K562 (cell line): ENCODE data around the gene BCCIP. TPM values are rescaled to one million over a fixed set of nuclear protein-coding genes. Genes with fewer than 3 reads are reported as not detected.
A peak's percentile ranks its signal among the peaks of the same experiment; 100 is the strongest.

Experiments used
- ATAC-seq: fragments of 200-7000 bp; cut with Tn5 transposase; 3 replicates; pipeline ENCODE4 v1.9.1; 2020; ENCODE audit warnings: moderate library complexity
- BruUV-seq: library from RNA; stranded (reverse); fragments of 400-500 nt; replicated peaks from 2 replicates; lab custom pipeline; 2021; lab: Mats Ljungman, UMichigan
- CTCF ChIA-PET: fragments of 300-600 bp; formaldehyde crosslinking; extraction: SDS; loops from one replicate; lab custom pipeline; 2021; ENCODE audit warnings: low intra/inter-chr PET ratio; lab: Yijun Ruan, JAX
- POLR2A ChIA-PET: fragments of 300-600, 350-650 bp; sonication (Branson Sonifier 250); formaldehyde crosslinking; extraction: SDS; loops from one replicate; lab custom pipeline; 2021; ENCODE audit warnings: antibody characterized with exemption, inconsistent platforms; lab: Yijun Ruan, JAX
- DNase-seq, 4 experiments: peaks; one replicate each; pipeline versions ENCODE4 v3.0.0 to v3.0.0-alpha.2; 2011 to 2018; ENCODE audit warnings: low spot score in 3 of 4, mixed read lengths in 3 of 4; ENCODE audit errors: extremely low read depth in 1 of 4
- FAIRE-seq: peaks from 2 replicates; lab custom pipeline; 2011; peaks lifted over from hg19 to GRCh38; lab: Jason Lieb, UNC
- H2AFZ ChIP-seq: 2 replicates; pipeline ENCODE4 v1.6.0; 2011; ENCODE audit warnings: low read depth, low read length, control low read depth, inconsistent platforms
- H3K27ac ChIP-seq: fragments of 200-600 bp; 3 replicates; pipeline ENCODE4 v1.8.0; 2011; ENCODE audit warnings: low read depth, mild to moderate bottlenecking, control low read depth, inconsistent platforms, low read length, moderate library complexity, mixed read lengths; ENCODE audit errors: extremely low read depth
- H3K27me3 ChIP-seq, 2 experiments: fragments of 300-600 bp in 1 of 2; 2 replicates in 1 of 2; 3 replicates in 1 of 2; pipeline versions ENCODE4 v1.6.0 to v1.8.0; 2011; ENCODE audit warnings: inconsistent platforms in 2 of 2, low read length in 2 of 2, mild to moderate bottlenecking in 1 of 2, mixed read lengths in 1 of 2, moderate library complexity in 1 of 2; ENCODE audit not compliant: control insufficient read depth in 2 of 2, insufficient read depth in 2 of 2
- H3K36me3 ChIP-seq: fragments of 300-600 bp; 3 replicates; pipeline ENCODE4 v1.8.0; 2011; ENCODE audit warnings: mild to moderate bottlenecking, low read length, inconsistent platforms; ENCODE audit not compliant: control insufficient read depth, insufficient read depth
- H3K4me1 ChIP-seq, 2 experiments: fragments of 200-600 bp in 1 of 2; replicated peaks in 1 of 2; 2 replicates in 1 of 2; 3 replicates in 1 of 2; pipeline versions ENCODE4 v1.5.1 to v1.8.0; 2011; ENCODE audit warnings: inconsistent platforms in 2 of 2, low read length in 2 of 2, mild to moderate bottlenecking in 1 of 2, mixed read lengths in 1 of 2, moderate library complexity in 1 of 2; ENCODE audit not compliant: control insufficient read depth in 2 of 2, insufficient read depth in 2 of 2
- H3K4me2 ChIP-seq: 2 replicates; pipeline ENCODE4 v1.6.1; 2011; ENCODE audit warnings: low read length, control low read depth, inconsistent platforms, mixed read lengths; ENCODE audit not compliant: insufficient read depth
- H3K4me3 ChIP-seq: fragments of 200-600 bp; sonication (generic), shearing (Covaris generic); 2 replicates; pipeline ENCODE4 v1.5.1; 2016; ENCODE audit warnings: control low read depth, inconsistent platforms
- H3K79me2 ChIP-seq: fragments of 200-600 bp; 3 replicates; pipeline ENCODE4 v1.8.0; 2011; ENCODE audit warnings: low read length, inconsistent platforms; ENCODE audit not compliant: control insufficient read depth, insufficient read depth
- H3K9ac ChIP-seq, 2 experiments: 2 replicates each; pipeline versions ENCODE4 v1.6.0 to v1.6.1; 2011; ENCODE audit warnings: low read depth in 2 of 2, low read length in 2 of 2, control low read depth in 1 of 2, inconsistent platforms in 1 of 2, mild to moderate bottlenecking in 1 of 2, mixed read lengths in 1 of 2; ENCODE audit not compliant: insufficient read depth in 1 of 2
- H3K9me1 ChIP-seq: one replicate; pipeline ENCODE4 v1.6.0; 2011; ENCODE audit warnings: inconsistent platforms, mild to moderate bottlenecking, low read length, moderate library complexity; ENCODE audit not compliant: control insufficient read depth, insufficient read depth
- H3K9me3 ChIP-seq: replicated peaks from 2 replicates; pipeline ENCODE4 v1.5.1; 2011; ENCODE audit warnings: low read depth, low read length, inconsistent platforms; ENCODE audit not compliant: control insufficient read depth, insufficient read depth
- H4K20me1 ChIP-seq: replicated peaks from 2 replicates; pipeline ENCODE4 v1.6.1; 2011; ENCODE audit warnings: low read length, inconsistent platforms, mixed read lengths; ENCODE audit not compliant: control insufficient read depth, insufficient read depth
- RFX1 ChIP-seq: fragments of 450-650 bp; IDR thresholded peaks from 2 replicates; pipeline ENCODE4 v1.6.1; 2016; ENCODE audit warnings: mild to moderate bottlenecking, moderate library complexity
- WGBS: fragments of 100-300 bp; shearing (Covaris generic); methylation state at CpG from one replicate; pipeline ENCODE4 v1.1.6; 2016; ENCODE audit warnings: low coverage, mixed read lengths; ENCODE audit not compliant: insufficient coverage; ENCODE audit errors: missing lambda C conversion rate; 5-methylcytosine and 5-hydroxymethylcytosine counted together
- in situ Hi-C: fragments of 300-500 bp; cut with MboI; formaldehyde crosslinking; loops from 4 replicates; pipeline ENCODE4 v1.15.0; 2018; ENCODE audit warnings: inconsistent platforms, mixed read lengths
- intact Hi-C: fragments of 100-400 bp; cut with micrococcal nuclease; formaldehyde crosslinking; loops from 2 replicates; pipeline ENCODE4 v1.14.2; 2022
- polyA plus RNA-seq, 8 experiments: library from polyadenylated mRNA; depleted of rRNA in 4 of 8; stranded (reverse) in 5 of 8; unstranded in 3 of 8; fragments of >200 nt; fragmentation: Nextera tagmentation in 2 of 8; fragmentation: Illumina TruSeq in 1 of 8; extraction: Ambion mirVana in 2 of 8; extraction: Trizol in 1 of 8; gene quantifications; 2 replicates each; pipeline versions ENCODE4 v1.2.1 to v1.2.3, GENCODE V29; 2011 to 2014; ENCODE audit warnings: inconsistent platforms in 1 of 8, missing spikeins in 1 of 8
- total RNA-seq, 7 experiments: library from RNA; depleted of rRNA in 6 of 7; stranded (reverse); fragments of >200 nt in 6 of 7; fragmentation: Illumina TruSeq in 2 of 7; extraction: Trizol in 2 of 7; gene quantifications; 2 replicates each; pipeline versions ENCODE4 v1.2.1 to v1.2.3, GENCODE V29; 2011 to 2021; ENCODE audit warnings: low replicate concordance in 1 of 7
- TF ChIP-seq, protein P1 (sequence below): fragments of 450-650 bp; IDR thresholded peaks from 2 replicates; pipeline ENCODE4 v1.6.1; 2016; ENCODE audit warnings: low read depth

BCCIP gene
- total and polyA plus RNA-seq, 9 of the 15 experiments (the other 6 are each of a cell fraction or from before 2014, with no cell fraction given): 95.1 to 204 (median 163) TPM

DNA sequence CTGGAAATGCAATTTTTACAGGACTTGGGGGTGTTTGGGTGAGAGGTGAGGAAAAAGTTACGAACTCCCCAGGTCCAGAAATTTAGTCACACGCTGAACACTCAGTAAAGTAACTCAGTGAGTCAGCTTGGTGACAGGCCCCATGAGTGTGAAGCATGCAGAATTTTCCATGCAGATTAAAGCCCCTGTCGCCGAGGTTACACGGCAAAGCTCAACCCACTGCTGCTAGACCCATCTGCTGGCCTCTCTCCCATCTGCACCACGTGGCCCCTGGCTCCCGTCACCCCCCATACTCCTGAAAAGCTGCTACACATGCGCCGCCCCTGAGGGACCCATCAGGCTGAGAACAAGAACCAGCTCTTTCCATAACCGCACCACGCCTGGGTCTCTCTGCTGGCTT is 40.7 kb upstream of the BCCIP start:
- BruUV-seq: no TSS peak
- no peaks in the 10 kb centered on the region for H4K20me1 ChIP-seq
- 52% methylated on average over 11 of the region's 11 CpGs for WGBS
- H3K9ac ChIP-seq: no peak overlapping the region
- no peak overlapping the region for H3K4me2 ChIP-seq
- CTCF ChIA-PET: no interaction called here
- H3K4me3 ChIP-seq: no peak overlapping the region
- no peaks in the 10 kb centered on the region for H3K9me1 ChIP-seq
- no peak overlapping the region for H2AFZ ChIP-seq
- no peak for DNase-seq
- in situ Hi-C loops: no loop called here
- H3K9me3 ChIP-seq: no peaks in the 10 kb centered on the region
- no peak for ATAC-seq
- POLR2A ChIA-PET: no interaction called here
- intact Hi-C loops: no loop called here
- no peak for FAIRE-seq
- no peak overlapping the region for H3K27ac ChIP-seq
- H3K79me2 ChIP-seq: no peaks in the 10 kb centered on the region
- no peaks in the 10 kb centered on the region for H3K27me3 ChIP-seq
- H3K36me3 ChIP-seq: no peaks in the 10 kb centered on the region
- H3K4me1 ChIP-seq: no peaks in the 10 kb centered on the region
- TF ChIP-seq RFX1: peak; percentile 10; the same call in 1 of the 2 replicates
- TF ChIP-seq, protein P1, sequence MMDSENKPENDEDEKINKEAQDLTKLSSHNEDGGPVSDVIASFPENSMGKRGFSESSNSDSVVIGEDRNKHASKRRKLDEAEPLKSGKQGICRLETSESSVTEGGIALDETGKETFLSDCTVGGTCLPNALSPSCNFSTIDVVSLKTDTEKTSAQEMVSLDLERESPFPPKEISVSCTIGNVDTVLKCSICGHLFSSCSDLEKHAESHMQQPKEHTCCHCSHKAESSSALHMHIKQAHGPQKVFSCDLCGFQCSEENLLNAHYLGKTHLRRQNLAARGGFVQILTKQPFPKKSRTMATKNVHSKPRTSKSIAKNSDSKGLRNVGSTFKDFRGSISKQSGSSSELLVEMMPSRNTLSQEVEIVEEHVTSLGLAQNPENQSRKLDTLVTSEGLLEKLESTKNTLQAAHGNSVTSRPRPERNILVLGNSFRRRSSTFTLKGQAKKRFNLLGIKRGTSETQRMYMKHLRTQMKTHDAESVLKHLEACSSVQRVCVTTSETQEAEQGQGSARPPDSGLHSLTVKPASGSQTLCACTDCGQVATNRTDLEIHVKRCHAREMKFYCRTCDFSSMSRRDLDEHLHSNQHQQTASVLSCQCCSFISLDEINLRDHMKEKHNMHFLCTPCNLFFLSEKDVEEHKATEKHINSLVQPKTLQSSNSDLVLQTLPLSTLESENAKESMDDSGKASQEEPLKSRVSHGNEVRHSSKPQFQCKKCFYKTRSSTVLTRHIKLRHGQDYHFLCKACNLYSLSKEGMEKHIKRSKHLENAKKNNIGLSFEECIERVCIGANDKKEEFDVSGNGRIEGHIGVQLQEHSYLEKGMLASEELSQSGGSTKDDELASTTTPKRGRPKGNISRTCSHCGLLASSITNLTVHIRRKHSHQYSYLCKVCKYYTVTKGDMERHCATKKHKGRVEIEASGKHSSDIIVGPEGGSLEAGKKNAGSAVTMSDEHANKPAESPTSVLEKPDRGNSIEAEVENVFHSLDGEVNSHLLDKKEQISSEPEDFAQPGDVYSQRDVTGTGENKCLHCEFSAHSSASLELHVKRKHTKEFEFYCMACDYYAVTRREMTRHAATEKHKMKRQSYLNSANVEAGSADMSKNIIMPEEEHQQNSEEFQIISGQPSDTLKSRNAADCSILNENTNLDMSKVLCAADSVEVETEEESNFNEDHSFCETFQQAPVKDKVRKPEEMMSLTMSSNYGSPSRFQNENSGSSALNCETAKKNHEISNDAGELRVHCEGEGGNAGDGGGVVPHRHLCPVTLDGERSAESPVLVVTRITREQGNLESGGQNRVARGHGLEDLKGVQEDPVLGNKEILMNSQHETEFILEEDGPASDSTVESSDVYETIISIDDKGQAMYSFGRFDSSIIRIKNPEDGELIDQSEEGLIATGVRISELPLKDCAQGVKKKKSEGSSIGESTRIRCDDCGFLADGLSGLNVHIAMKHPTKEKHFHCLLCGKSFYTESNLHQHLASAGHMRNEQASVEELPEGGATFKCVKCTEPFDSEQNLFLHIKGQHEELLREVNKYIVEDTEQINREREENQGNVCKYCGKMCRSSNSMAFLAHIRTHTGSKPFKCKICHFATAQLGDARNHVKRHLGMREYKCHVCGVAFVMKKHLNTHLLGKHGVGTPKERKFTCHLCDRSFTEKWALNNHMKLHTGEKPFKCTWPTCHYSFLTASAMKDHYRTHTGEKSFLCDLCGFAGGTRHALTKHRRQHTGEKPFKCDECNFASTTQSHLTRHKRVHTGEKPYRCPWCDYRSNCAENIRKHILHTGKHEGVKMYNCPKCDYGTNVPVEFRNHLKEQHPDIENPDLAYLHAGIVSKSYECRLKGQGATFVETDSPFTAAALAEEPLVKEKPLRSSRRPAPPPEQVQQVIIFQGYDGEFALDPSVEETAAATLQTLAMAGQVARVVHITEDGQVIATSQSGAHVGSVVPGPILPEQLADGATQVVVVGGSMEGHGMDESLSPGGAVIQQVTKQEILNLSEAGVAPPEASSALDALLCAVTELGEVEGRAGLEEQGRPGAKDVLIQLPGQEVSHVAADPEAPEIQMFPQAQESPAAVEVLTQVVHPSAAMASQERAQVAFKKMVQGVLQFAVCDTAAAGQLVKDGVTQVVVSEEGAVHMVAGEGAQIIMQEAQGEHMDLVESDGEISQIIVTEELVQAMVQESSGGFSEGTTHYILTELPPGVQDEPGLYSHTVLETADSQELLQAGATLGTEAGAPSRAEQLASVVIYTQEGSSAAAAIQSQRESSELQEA: no peak
